Kidney epithelial cell (primary cell): ENCODE measurements around the gene CUL4A. TPM values are rescaled to one million over a fixed set of nuclear protein-coding genes. Genes with fewer than 3 reads are reported as not detected.

Source experiments
- DNase-seq: peaks from one replicate; pipeline ENCODE4 v3.0.0-alpha.2; 2010; ENCODE audit warnings: low read depth
- H3K27me3 ChIP-seq: 2 replicates; pipeline ENCODE4 v1.6.0; 2011; ENCODE audit warnings: low read length; ENCODE audit not compliant: control insufficient read depth, insufficient read depth
- H3K36me3 ChIP-seq: 2 replicates; pipeline ENCODE4 v1.5.1; 2011; ENCODE audit warnings: low read length; ENCODE audit not compliant: control insufficient read depth, insufficient read depth
- H3K4me3 ChIP-seq: 2 replicates; pipeline ENCODE4 v1.5.1; 2011; ENCODE audit warnings: low read depth, mild to moderate bottlenecking, control low read depth, low read length
- total RNA-seq: library from RNA; depleted of rRNA; stranded (reverse); fragments of >200 nt; gene quantifications from 2 replicates; pipeline ENCODE4 v1.2.3, GENCODE V29; 2015
- TF ChIP-seq, protein P1 (sequence below): IDR thresholded peaks from 2 replicates; pipeline ENCODE4 v1.5.1; 2011; ENCODE audit warnings: mild to moderate bottlenecking, moderate library complexity, low read length, control low read depth, inconsistent platforms; ENCODE audit not compliant: insufficient read depth, poor library complexity, severe bottlenecking

Gene CUL4A
- total RNA-seq, 1 donor from 2014 or later = 90.4 TPM

DNA sequence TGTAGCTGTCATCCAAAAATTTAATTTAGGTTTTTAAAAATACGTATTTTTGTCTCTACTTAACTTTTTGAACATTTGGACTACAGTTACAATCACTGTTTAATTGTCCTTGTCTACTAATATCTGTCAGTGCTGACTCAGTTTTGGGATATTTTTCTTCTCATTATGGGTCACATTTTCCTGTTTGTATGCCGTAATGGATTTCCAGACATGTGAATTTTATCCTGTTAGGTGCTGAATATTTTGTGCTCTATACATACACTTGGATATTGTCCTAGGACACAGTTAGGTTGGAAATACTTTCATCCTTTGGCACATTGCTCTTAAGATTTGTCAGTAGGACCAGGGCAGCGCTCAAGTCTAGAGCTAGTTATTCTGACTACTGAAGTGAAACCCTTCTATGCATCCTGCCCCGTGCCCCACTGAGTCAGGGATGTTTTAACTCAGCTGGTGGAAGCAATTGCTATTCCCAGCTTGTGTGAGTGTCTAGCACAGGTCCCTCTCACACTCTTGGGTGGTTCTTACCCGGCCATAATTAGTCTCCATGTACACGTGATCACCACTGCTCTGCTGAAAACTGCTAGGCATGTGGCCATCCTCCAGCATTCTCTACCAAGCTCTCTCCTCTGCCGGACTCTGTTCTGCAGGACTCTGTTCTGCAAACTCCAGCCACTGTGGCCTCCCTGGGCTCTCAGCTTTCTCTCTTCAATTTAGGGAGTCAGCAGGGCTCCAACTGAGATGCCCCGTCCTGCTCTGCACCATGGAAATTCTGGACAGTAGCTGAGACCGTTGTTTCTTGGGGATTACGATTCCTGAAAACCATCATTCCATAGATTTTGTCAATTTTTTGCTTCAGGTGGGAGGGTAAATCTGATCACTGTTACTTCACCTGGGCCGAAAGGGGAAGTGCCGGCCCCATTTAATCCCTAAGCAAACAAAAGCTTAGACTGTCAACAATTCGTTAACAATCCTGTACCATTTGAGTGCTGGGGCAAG is 39.8 kb upstream of the CUL4A start:
- DNase-seq = no peak
- no peak overlapping the region for H3K4me3 ChIP-seq
- no peaks in the 10 kb centered on the region for H3K27me3 ChIP-seq
- TF ChIP-seq, protein P1, sequence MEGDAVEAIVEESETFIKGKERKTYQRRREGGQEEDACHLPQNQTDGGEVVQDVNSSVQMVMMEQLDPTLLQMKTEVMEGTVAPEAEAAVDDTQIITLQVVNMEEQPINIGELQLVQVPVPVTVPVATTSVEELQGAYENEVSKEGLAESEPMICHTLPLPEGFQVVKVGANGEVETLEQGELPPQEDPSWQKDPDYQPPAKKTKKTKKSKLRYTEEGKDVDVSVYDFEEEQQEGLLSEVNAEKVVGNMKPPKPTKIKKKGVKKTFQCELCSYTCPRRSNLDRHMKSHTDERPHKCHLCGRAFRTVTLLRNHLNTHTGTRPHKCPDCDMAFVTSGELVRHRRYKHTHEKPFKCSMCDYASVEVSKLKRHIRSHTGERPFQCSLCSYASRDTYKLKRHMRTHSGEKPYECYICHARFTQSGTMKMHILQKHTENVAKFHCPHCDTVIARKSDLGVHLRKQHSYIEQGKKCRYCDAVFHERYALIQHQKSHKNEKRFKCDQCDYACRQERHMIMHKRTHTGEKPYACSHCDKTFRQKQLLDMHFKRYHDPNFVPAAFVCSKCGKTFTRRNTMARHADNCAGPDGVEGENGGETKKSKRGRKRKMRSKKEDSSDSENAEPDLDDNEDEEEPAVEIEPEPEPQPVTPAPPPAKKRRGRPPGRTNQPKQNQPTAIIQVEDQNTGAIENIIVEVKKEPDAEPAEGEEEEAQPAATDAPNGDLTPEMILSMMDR = no peak
- H3K36me3 ChIP-seq = no peaks in the 10 kb centered on the region

DNA sequence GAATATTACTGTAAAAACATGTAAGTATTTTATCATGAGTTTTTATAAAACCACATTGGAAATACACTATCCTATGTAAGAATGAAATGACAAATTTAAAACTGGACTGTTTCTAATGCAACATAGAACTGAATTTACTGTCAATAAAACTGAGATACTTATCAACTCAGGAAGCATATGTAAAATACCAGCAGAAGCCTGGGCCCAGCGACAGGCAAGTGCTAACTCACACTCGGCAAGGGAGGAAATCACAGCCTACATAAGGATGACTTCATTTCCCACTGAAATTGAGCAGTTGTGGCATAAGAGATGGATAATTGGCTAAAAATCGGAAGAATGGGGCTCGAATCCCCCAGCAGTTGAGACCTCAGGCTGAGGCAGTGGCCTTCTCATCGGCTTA is 38.9 kb upstream of the CUL4A start:
- DNase-seq = no peak
- TF ChIP-seq, protein P1 = no peak
- no peaks in the 10 kb centered on the region for H3K27me3 ChIP-seq

DNA sequence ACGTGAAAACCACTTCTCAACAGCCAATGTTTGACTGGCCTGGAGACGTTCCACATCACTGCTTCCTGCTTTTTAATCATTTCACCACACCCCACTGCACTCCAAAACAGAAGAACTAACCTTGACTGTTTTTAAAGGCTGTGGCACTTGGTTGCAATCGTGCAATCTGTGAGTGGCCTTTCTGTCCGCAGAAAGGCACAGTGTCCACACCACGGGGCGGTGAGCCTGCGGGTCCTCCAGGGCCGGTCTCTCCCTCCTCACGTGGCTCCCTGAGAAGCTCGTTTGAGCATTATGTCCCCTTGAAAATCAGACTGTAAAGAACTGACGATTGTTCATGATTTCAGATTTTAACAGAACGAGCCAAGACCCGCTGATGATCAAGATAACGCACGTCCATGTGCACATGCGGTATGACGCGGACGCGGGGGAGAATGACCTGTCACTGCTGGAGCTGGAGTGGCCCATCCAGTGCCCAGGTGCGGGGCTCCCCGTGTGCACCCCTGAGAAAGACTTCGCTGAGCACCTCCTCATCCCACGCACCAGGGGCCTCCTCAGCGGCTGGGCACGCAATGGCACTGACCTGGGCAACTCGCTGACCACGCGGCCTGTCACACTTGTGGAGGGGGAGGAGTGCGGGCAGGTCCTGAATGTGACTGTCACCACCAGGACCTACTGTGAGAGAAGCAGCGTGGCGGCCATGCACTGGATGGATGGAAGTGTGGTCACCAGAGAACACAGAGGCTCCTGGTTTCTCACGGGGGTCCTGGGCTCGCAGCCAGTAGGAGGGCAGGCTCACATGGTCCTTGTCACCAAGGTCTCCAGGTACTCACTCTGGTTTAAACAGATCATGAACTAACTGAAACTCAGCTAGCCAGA is 37.9 kb upstream of the CUL4A start:
- TF ChIP-seq, protein P1 = no peak
- no peak overlapping the region for H3K4me3 ChIP-seq
- no peak for DNase-seq
- H3K36me3 ChIP-seq = no peaks in the 10 kb centered on the region
- H3K27me3 ChIP-seq = no peaks in the 10 kb centered on the region

More for the DNA sequence above, 38.9 kb upstream of the CUL4A start:
- Histone ChIP-seq H3K4me3 (no peak overlapping the region), H3K36me3 (no peaks in the 10 kb centered on the region)

DNA sequence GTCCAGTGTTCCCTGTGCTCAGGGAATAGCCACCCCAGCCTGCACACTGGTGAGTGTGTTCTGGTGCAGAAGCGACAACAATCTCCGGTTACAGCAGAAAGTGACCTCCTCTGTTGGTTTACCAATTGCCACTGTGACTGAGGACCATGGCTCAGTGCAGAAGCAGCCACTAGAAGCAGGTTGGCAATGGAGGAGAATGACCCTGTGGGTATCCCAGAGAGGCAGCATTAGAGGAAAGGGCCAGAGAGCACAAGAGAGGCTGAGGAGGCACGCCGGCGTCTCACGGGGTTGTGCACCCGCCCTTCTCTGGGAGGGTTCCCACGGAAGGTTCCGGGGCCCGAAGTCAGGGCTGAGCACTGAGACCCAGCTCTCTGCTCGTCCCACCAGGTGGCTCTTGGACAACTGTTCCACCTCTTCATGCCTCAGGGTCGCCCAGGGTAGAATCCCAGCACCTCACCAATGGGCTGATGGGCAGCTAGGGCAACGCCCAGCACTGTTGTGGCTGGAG is 36.9 kb upstream of the CUL4A start:
- no peak for DNase-seq
- TF ChIP-seq, protein P1 = no peak
- no peaks in the 10 kb centered on the region for H3K27me3 ChIP-seq
- H3K4me3 ChIP-seq = no peak overlapping the region
- no peaks in the 10 kb centered on the region for H3K36me3 ChIP-seq

DNA sequence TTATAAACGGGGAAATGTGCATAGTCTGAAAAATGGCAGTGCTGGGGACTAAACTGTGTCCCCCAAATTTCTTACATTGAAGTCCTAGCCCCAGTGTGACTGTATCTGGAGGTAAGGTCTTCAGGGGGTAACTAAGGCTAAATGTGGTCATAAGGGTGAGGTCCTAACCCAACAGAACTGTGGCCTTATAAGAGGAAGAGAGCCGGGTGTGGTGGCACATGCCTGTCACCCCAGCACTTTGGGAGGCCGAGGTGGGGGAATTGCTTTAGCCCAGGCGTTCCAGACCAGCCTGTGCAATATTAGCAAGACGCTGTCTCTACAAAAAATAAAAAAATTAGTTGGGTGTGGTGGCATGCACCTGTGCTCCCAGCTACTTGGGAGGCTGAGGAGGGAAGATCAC is 33.1 kb upstream of the CUL4A start:
- DNase-seq = no peak
- TF ChIP-seq, protein P1 = no peak
- Histone ChIP-seq H3K27me3 (no peaks in the 10 kb centered on the region), H3K36me3 (peaks cover 1% of the 10 kb centered on the region), H3K4me3 (no peak overlapping the region)
